Panc1 (cell line): ENCODE data around the gene DNAJC4. TPM values are rescaled to one million over a fixed set of nuclear protein-coding genes. Genes with fewer than 3 reads are reported as not detected.

Experiments
- ATAC-seq: fragments of 200-7000 bp; cut with Tn5 transposase; 2 replicates; pipeline ENCODE4 v1.9.1; 2020; ENCODE audit warnings: mild to moderate bottlenecking, moderate library complexity
- BruUV-seq: library from RNA; stranded (reverse); fragments of 400-500 nt; replicated peaks from 2 replicates; lab custom pipeline; 2021; lab: Mats Ljungman, UMichigan
- CTCF ChIA-PET: fragments of 300-600 bp; sonication (Branson Sonifier 250); formaldehyde crosslinking; loops from one replicate; lab custom pipeline; 2022; ENCODE audit warnings: antibody characterized with exemption; lab: Charles Lee
- POLR2A ChIA-PET: fragments of 300-600 bp; sonication (Branson Sonifier 250); formaldehyde crosslinking; loops from one replicate; lab custom pipeline; 2022; ENCODE audit warnings: antibody characterized with exemption; lab: Charles Lee
- DNase-seq: peaks from one replicate; pipeline ENCODE4 v3.0.0-alpha.2; 2010; ENCODE audit warnings: low read depth, low spot score
- H3K27ac ChIP-seq: 2 replicates; pipeline ENCODE4 v1.5.1; 2011; ENCODE audit warnings: mild to moderate bottlenecking, low read length, inconsistent platforms
- H3K27me3 ChIP-seq: fragments of 200-500 bp; sonication (Bioruptor generic); 2 replicates; pipeline ENCODE4 v1.6.0; 2014; ENCODE audit warnings: low read length, inconsistent platforms; ENCODE audit not compliant: control insufficient read depth, insufficient read depth
- H3K36me3 ChIP-seq: fragments of 200-500 bp; sonication (Bioruptor generic); 2 replicates; pipeline ENCODE4 v1.5.1; 2014; ENCODE audit warnings: inconsistent platforms, mild to moderate bottlenecking, low read length, moderate library complexity; ENCODE audit not compliant: control insufficient read depth, insufficient read depth
- H3K4me1 ChIP-seq: 2 replicates; pipeline ENCODE4 v1.5.1; 2011; ENCODE audit warnings: inconsistent platforms, mild to moderate bottlenecking, low read length, moderate library complexity; ENCODE audit not compliant: control insufficient read depth, insufficient read depth
- H3K4me3 ChIP-seq, 2 experiments: 2 replicates each; pipeline ENCODE4 v1.5.1; 2011 to 2012; ENCODE audit warnings: low read depth in 2 of 2, low read length in 2 of 2, mild to moderate bottlenecking in 2 of 2, inconsistent platforms in 1 of 2, moderate library complexity in 1 of 2
- H3K9me3 ChIP-seq: fragments of 200-500 bp; sonication (Bioruptor generic); 2 replicates; pipeline ENCODE4 v1.5.1; 2014; ENCODE audit warnings: low read depth, mild to moderate bottlenecking, inconsistent platforms, low read length, moderate library complexity; ENCODE audit not compliant: control insufficient read depth, insufficient read depth
- CTCF ChIP-seq: fragments of 450-650 bp; IDR thresholded peaks from 2 replicates; pipeline ENCODE4 v1.5.1; 2017; ENCODE audit warnings: mild to moderate bottlenecking
- POLR2AphosphoS5 ChIP-seq: IDR thresholded peaks from 2 replicates; pipeline ENCODE4 v1.6.1; 2012; ENCODE audit warnings: mild to moderate bottlenecking, low read depth, low read length, moderate library complexity
- SIN3A ChIP-seq: IDR thresholded peaks from 2 replicates; pipeline ENCODE4 v1.6.1; 2012; ENCODE audit warnings: low read depth, mild to moderate bottlenecking, low read length, moderate library complexity, borderline replicate concordance; ENCODE audit not compliant: insufficient read depth
- TCF7L2 ChIP-seq: IDR thresholded peaks from 2 replicates; pipeline ENCODE4 v1.6.1; 2011; ENCODE audit warnings: mild to moderate bottlenecking, low read depth, low read length, inconsistent platforms
- in situ Hi-C: cut with HindIII; loops from 2 replicates; pipeline ENCODE4 v1.10.0; 2016; ENCODE audit warnings: low sequenced_read_pairs, low pct_unique_long_range_greater_than_20kb
- intact Hi-C: fragments of 100-400 bp; cut with micrococcal nuclease; formaldehyde crosslinking; loops from one replicate; pipeline ENCODE4 v1.10.0; 2022; ENCODE audit not compliant: unreplicated experiment
- total RNA-seq: library from RNA; stranded (reverse); gene quantifications from one replicate; pipeline ENCODE4 v1.2.1, GENCODE V29; 2021; ENCODE audit not compliant: unreplicated experiment
- TF ChIP-seq, protein P1 (sequence below), 2 experiments: IDR thresholded peaks; 2 replicates each; pipeline ENCODE4 v1.6.1; 2011 to 2012; ENCODE audit warnings: low read depth in 2 of 2, control low read depth in 1 of 2, low read length in 1 of 2, mild to moderate bottlenecking in 1 of 2, moderate library complexity in 1 of 2; ENCODE audit not compliant: insufficient read depth in 1 of 2

DNAJC4 gene
- total RNA-seq, 1 experiment from 2014 or later: 41.0 TPM

DNA sequence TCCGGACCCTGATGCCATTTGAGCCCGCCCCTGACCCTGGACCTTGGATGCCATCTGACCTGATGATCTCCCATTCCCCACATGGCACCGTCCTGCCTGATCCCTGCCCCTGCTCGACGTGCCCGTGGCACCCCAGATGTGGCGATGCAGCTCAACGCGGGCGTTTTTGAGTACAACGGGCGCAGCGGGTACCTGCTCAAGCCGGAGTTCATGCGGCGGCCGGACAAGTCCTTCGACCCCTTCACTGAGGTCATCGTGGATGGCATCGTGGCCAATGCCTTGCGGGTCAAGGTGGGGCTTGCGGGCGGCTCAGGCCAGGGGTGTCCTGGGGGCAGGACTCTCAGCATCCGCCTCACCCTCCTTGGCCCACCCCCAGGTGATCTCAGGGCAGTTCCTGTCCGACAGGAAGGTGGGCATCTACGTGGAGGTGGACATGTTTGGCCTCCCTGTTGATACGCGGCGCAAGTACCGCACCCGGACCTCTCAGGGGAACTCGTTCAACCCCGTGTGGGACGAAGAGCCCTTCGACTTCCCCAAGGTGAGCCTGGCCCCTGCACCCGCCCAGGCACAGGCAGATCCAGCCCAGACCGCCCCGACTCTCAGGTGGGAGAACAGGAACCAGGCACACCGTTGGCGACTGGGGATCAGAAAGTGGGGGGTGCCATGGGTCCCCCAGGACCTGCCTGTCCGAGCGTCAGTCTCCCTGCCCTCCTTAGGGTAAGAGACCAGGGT lies 32.1 kb downstream of the DNAJC4 start:
- intact Hi-C loops: no loop called here
- no peaks in the 10 kb centered on the region for H3K36me3 ChIP-seq
- CTCF ChIA-PET: interaction anchor here (0.6 kb wide), 1 partner anchor 10 kb away, joined by 5 read pairs; no protein-coding TSS in a partner anchor

DNA sequence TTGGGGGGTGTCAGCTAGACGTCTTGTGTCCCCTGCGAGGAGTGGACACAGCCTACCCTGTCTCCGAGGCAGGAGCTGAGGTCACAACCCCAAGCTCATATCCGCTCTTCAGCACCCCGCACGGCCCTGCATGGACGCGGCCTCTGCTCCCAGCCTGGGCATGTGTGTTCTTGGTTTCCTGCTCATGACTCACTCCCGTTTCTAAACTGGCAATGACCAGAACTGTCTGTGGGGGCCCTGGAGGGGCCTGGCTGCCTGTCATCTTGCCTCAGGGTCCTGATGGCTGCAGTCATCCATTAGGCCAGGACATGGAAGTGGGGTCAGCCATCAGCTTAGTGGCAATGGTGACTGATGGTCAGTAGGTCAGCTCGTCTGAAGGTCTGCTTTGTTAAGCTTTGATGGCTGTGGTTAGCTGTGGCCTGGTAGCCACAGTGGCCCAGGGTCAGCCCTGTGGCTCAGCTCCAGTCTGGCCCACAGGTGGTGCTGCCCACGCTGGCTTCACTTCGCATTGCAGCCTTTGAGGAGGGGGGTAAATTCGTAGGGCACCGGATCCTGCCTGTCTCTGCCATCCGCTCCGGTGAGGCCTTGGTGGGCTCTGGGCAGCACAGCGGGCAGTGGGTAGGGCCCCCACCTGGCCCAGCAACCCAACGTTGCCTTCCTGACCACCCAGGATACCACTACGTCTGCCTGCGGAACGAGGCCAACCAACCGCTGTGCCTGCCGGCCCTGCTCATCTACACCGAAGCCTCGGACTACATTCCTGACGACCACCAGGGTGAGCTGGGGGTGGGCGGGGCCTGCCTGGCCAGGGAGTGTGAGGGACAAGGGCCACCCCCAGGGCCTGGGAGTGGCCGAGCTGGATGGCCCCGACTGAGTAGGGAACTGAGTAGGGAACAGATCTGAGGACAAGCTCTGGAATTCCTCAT lies 32.9 kb downstream of the DNAJC4 start:
- no peak for ATAC-seq
- Histone ChIP-seq H3K36me3 (no peaks in the 10 kb centered on the region), H3K4me3 (no peak overlapping the region), H3K4me1 (peaks cover 6% of the 10 kb centered on the region), H3K27ac (no peak overlapping the region), H3K27me3 (no peaks in the 10 kb centered on the region), H3K9me3 (no peaks in the 10 kb centered on the region)
- in situ Hi-C loops: no loop called here
- no TSS peak for BruUV-seq
- intact Hi-C loops: no loop called here
- CTCF ChIA-PET: interaction anchor here (0.6 kb wide), 1 partner anchor 11 kb away, joined by 5 read pairs; no protein-coding TSS in a partner anchor
- POLR2A ChIA-PET: interaction anchor here (0.6 kb wide), 1 partner anchor 14 kb away, joined by 3 read pairs; no protein-coding TSS in a partner anchor
- TF ChIP-seq SIN3A (no peak), CTCF (no peak), TCF7L2 (no peak), POLR2AphosphoS5 (no peak)
- TF ChIP-seq, protein P1, sequence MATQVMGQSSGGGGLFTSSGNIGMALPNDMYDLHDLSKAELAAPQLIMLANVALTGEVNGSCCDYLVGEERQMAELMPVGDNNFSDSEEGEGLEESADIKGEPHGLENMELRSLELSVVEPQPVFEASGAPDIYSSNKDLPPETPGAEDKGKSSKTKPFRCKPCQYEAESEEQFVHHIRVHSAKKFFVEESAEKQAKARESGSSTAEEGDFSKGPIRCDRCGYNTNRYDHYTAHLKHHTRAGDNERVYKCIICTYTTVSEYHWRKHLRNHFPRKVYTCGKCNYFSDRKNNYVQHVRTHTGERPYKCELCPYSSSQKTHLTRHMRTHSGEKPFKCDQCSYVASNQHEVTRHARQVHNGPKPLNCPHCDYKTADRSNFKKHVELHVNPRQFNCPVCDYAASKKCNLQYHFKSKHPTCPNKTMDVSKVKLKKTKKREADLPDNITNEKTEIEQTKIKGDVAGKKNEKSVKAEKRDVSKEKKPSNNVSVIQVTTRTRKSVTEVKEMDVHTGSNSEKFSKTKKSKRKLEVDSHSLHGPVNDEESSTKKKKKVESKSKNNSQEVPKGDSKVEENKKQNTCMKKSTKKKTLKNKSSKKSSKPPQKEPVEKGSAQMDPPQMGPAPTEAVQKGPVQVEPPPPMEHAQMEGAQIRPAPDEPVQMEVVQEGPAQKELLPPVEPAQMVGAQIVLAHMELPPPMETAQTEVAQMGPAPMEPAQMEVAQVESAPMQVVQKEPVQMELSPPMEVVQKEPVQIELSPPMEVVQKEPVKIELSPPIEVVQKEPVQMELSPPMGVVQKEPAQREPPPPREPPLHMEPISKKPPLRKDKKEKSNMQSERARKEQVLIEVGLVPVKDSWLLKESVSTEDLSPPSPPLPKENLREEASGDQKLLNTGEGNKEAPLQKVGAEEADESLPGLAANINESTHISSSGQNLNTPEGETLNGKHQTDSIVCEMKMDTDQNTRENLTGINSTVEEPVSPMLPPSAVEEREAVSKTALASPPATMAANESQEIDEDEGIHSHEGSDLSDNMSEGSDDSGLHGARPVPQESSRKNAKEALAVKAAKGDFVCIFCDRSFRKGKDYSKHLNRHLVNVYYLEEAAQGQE (IDR thresholded peaks at IDR 0.05; ENCODE audit: insufficient read depth in 1 of 2, low read depth in 2 of 2, low read length in 1 of 2): no peak
- DNase-seq: no peak

More for the DNA sequence above, 32.1 kb downstream of the DNAJC4 start:
- ATAC-seq: no peak
- no TSS peak for BruUV-seq
- Histone ChIP-seq H3K27ac (no peak overlapping the region), H3K4me3 (no peak overlapping the region), H3K4me1 (peaks cover 3% of the 10 kb centered on the region; the same call in 1 of the 2 replicates), H3K9me3 (no peaks in the 10 kb centered on the region), H3K27me3 (no peaks in the 10 kb centered on the region)
- TF ChIP-seq CTCF (no peak), POLR2AphosphoS5 (no peak), SIN3A (no peak)
- TF ChIP-seq, protein P1 (IDR thresholded peaks at IDR 0.05; ENCODE audit: insufficient read depth in 1 of 2, low read depth in 2 of 2, low read length in 1 of 2): no peak
- POLR2A ChIA-PET: no interaction called here
- no peak for DNase-seq
- in situ Hi-C loops: no loop called here
